ENCODE results near the gene HSD3B1.

DNA sequence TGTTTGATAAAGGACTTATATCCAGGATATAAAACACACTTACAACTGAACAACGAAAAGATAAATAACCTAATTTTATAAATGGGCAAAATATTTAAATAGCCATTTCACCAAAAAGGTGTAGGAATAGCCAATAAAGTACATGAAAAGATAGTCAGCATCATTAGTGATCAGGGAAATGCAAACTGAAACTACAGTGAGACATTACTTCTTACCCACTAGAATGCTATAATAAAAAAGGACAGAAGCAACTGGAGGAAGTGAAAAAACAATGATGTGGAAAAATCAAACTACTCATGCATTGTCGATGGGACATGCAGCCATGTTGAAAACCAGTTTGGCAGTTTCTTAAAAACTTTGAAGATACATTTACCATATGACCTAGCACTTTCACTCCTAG is 43.4 kb upstream of the HSD3B1 start:
- TF ChIP-seq, protein P1, sequence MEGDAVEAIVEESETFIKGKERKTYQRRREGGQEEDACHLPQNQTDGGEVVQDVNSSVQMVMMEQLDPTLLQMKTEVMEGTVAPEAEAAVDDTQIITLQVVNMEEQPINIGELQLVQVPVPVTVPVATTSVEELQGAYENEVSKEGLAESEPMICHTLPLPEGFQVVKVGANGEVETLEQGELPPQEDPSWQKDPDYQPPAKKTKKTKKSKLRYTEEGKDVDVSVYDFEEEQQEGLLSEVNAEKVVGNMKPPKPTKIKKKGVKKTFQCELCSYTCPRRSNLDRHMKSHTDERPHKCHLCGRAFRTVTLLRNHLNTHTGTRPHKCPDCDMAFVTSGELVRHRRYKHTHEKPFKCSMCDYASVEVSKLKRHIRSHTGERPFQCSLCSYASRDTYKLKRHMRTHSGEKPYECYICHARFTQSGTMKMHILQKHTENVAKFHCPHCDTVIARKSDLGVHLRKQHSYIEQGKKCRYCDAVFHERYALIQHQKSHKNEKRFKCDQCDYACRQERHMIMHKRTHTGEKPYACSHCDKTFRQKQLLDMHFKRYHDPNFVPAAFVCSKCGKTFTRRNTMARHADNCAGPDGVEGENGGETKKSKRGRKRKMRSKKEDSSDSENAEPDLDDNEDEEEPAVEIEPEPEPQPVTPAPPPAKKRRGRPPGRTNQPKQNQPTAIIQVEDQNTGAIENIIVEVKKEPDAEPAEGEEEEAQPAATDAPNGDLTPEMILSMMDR (IDR thresholded peaks at IDR 0.05): no peak
- no peak for TF ChIP-seq POLR2A (IDR thresholded peaks at IDR 0.05)

All from thyroid gland (tissue), 4 donors.